HG03060 (cell line): ENCODE data around the gene RECQL5.

Experiments
- ATAC-seq: cut with Tn5 transposase; IDR thresholded peaks from one replicate; pipeline ENCODE4 v1.9.1; 2021; ENCODE audit warnings: low read depth, moderate number of reproducible peaks; ENCODE audit not compliant: unreplicated experiment

Gene RECQL5

GRCh38 chr17:75621489-75621888 lies 45.5 kb downstream of the RECQL5 start:
- ATAC-seq, result no peak

GRCh38 chr17:75619506-75620431 lies 47.2 kb downstream of the RECQL5 start:
- no peak for ATAC-seq

- no peak for ATAC-seq
Measured at GRCh38 chr17:75617675-75618074, 49.3 kb downstream of the RECQL5 start.

- ATAC-seq, result no peak
Measured at GRCh38 chr17:75617218-75617617, 49.7 kb downstream of the RECQL5 start.

GRCh38 chr17:75616521-75617122 lies 50.3 kb downstream of the RECQL5 start:
- no peak for ATAC-seq

- no peak for ATAC-seq
Measured at GRCh38 chr17:75615301-75615700, 51.7 kb downstream of the RECQL5 start.

GRCh38 chr17:75614556-75615270 lies 52.2 kb downstream of the RECQL5 start:
- no peak for ATAC-seq

- no peak for ATAC-seq
Measured at GRCh38 chr17:75614006-75614405, 52.9 kb downstream of the RECQL5 start.

GRCh38 chr17:75612906-75613626 lies 53.9 kb downstream of the RECQL5 start:
- no peak for ATAC-seq

GRCh38 chr17:75611851-75612429 lies 55.0 kb downstream of the RECQL5 start:
- ATAC-seq, result no peak

GRCh38 chr17:75610103-75610984 lies 56.6 kb downstream of the RECQL5 start:
- ATAC-seq, result no peak

GRCh38 chr17:75607086-75607485 lies 59.9 kb downstream of the RECQL5 start:
- no peak for ATAC-seq

GRCh38 chr17:75605790-75606189 lies 61.2 kb downstream of the RECQL5 start:
- no peak for ATAC-seq

GRCh38 chr17:75604034-75604695 lies 62.8 kb downstream of the RECQL5 start:
- no peak for ATAC-seq

- ATAC-seq, result no peak
Measured at GRCh38 chr17:75603123-75603522, 63.8 kb downstream of the RECQL5 start.

GRCh38 chr17:75602644-75603043 lies 64.3 kb downstream of the RECQL5 start:
- ATAC-seq, result no peak

- ATAC-seq, result no peak
Measured at GRCh38 chr17:75601057-75601987, 65.6 kb downstream of the RECQL5 start.
